HG03280 (cell line): ENCODE data around the gene HLA-G.
"Not testable (repeated sequence)": the region's sequence is repeated elsewhere in the genome, so short reads cannot be mapped to it uniquely, and the experiment has no call there.

Experiments
- ATAC-seq: cut with Tn5 transposase; IDR thresholded peaks from one replicate; pipeline ENCODE4 v1.9.1; 2021; ENCODE audit warnings: mild to moderate bottlenecking, moderate library complexity; ENCODE audit not compliant: unreplicated experiment

Gene HLA-G

DNA sequence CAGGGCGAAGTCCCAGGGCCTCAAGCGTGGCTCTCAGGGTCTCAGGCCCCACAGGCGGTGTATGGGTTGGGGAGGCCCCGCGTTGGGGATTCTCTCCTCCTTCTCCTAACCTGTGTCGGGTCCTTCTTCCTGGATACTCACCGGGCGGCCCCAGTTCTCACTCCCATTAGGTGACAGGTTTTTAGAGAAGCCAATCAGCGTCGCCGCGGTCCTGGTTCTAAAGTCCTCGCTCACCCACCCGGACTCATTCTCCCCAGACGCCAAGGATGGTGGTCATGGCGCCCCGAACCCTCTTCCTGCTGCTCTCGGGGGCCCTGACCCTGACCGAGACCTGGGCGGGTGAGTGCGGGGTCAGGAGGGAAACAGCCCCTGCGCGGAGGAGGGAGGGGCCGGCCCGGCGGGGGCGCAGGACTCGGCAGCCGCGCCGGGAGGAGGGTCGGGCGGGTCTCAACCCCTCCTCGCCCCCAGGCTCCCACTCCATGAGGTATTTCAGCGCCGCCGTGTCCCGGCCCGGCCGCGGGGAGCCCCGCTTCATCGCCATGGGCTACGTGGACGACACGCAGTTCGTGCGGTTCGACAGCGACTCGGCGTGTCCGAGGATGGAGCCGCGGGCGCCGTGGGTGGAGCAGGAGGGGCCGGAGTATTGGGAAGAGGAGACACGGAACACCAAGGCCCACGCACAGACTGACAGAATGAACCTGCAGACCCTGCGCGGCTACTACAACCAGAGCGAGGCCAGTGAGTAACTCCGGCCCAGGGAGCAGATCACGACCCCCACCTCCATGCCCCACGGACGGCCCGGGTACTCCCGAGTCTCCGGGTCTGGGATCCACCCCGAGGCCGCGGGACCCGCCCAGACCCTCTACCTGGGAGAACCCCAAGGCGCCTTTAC, at the start of gene HLA-G:
TSS of gene HLA-G (plus strand) at position 247 of the 892 bp plus-strand sequence. CDS start at position 267, 20 bp downstream.
- ATAC-seq, result no peak

DNA sequence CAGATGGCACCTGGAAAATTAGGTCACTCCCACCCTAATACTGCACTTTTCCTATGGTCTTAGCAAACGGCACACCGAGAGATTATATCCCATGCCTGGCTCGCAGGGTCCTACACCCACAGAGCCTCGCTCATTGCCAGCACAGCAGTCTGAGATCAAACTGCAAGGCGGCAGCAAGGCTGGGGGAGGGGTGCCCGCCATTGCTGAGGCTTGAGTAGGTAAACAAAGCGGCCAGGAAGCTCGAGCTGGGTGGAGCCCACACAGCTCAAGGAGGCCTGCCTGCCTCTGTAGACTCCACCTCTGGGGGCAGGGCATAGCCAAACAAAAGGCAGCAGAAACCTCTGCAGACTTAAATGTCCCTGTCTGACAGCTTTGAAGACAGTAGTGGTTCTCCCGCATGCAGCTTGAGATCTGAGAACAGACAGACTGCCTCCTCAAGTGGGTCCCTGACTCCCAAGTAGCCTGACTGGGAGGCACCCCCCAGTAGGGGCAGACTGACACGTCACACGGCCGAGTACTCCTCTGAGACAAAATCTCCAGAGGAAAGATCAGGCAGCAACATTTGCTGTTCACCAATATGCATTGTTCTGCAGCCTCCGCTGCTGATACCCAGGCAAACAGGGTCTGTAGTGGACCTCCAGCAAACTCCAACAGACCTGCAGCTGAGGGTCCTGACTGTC, 47.5 kb upstream of the HLA-G start:
- not testable (repeated sequence) for ATAC-seq

DNA sequence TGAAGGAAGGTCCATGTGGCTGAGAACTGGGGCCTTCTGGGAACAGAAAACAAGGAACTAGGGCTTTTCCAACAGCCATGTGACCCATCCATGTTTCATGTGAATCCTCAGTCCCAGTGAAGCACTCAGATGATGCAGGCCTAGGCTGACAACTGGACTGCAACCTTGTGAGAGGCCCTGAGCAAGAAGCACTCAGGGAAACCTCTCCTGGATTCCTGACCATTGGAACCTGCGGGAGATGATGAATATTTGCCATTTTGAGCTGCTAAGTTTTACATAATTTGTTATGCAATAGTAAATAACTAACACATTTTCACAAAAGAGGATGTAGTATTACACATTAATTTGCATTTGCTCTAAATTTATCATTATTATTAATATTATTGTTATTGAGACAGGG, 38.4 kb upstream of the HLA-G start:
- no peak for ATAC-seq

DNA sequence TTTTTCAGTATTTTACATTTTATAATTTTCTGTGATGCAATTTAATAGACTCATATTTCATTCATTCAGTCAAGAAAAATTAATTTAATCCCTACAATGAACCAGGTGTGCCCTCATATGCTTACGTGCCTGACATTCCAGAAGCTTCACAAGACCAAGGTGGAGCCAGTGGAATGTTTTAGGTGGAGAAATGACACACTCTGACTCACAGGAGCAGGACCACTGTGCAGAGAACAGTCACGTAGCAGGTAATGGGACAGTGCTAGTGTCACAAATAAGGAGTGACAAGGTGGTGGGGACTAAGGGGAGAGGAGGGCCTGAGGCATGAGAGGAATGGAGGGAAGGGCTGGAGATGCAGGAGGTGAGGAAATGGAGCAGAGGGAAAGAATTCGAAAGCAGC, 37.0 kb upstream of the HLA-G start:
- ATAC-seq, result no peak

DNA sequence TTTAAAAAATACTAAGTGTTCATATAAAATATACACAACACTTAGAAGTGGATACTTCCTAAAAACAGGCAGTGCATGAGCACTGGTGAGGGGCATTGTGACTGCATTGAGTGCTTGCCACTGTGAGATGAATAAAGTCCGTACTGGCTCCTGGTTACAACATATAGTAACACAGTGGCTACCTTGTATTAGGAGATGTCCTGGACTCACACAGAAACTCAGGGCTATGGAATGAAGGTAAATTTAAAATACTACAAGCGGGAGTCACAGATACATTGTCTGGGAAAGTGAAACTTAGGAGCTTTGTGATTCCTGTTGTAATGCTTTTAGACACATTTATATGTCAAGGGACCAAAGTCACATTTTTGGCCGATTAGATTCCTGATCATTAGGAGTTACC, 36.5 kb upstream of the HLA-G start:
- ATAC-seq, result no peak

DNA sequence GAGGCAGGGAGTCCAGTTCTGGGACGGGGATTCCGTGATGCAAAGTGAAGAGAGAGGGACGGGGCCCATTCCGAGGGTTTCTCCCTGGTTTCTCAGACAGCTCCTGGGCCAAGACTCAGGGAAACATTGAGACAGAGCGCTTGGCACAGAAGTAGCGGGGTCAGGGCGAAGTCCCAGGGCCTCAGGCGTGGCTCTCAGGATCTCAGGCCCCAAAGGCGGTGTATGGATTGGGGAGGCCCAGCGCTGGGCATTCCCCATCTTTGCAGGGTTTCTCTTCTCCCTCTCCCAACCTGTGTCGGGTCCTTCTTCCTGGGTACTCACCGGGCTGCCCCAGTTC, 35.9 kb upstream of the HLA-G start:
- no peak for ATAC-seq

DNA sequence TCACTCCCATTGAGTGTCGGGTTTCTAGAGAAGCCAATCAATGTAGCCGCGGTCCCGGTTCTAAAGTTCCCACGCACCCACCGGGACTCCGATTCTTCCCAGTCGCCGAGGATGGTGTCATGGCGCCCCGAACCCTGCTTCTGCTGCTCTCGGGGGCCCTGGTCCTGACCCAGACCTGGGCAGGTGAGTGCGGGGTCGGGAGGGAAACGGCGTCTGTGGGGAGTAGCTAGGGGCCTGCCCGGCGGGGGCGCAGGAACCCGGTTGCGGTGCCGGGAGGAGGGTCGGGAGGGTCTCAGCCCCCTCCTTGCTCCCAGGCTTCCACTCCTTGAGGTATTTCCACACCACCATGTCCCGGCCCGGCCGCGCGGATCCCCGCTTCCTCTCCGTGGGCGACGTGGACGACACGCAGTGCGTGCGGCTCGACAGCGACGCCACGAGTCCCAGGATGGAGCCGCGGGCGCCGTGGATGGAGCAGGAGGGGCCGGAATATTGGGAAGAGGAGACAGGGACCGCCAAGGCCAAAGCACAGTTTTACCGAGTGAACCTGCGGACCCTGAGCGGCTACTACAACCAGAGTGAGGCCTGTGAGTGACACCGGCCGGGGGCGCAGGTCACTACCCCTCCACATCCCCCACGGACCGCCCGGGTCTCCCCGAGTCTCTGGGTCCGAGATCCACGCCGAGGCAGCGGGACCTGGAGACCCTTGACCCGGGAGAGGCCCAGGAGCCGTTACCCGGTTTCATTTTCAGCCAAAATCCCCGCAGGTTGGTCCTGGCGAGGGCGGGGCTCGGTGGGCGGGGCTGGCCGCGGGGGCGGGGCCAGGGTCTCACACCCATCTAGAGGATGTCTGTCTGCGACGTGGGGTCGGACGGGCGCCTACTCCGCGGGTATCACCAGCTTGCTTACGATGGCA, 35.2 kb upstream of the HLA-G start:
- peak; percentile 52 for ATAC-seq

DNA sequence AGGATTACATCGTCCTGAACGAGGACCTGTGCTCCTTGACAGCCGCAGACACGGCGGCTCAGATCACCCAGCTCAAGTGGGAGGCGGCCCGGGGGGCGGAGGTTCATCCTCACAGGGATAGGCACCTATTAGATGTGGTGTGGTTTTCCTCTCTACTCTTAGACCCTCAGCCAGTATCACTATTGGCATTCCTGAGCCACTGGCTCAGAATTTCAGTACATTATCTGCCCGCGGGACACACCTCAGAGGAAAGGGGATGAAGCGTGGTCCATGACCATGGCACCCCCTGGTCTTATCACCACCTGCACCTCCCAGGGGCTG, 34.6 kb upstream of the HLA-G start:
- ATAC-seq, result peak; percentile 9

DNA sequence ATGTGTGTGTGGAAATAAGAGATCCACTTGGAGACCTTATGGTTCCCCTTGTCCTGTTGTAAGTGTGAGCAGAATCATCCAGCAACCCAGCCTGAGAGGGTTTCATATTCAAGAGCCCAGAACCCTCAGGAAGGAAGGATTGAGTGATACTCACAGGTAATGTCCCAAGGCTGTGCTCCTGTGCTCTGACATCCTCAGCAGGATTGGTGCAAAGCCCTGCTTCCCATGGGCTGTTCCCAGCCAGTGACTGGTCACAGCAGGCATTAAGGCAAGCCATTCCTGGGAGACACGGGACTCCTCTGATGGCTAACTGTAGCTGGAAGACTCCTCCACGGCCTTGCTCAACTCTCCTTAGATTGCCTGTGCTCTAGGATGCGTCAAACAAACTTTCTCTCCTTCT, 33.8 kb upstream of the HLA-G start:
- no peak for ATAC-seq

DNA sequence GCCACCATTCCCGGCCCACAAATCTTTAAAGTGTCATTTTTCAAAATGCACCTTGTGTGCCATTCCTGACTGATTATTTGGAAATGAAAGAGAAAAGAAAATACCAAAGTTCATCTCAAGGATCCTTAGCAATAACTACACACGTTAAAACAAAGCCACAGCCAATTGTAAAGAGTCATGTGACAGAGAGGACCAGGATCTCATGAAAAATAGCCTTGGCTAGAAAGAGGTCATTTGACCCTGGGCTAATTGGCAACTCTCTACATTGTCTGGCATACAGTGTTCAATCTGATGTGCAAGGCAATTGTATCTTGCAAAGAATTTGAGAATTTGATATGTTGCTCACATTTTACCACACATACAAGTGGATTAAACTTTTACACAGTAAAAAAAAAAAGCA, 31.6 kb upstream of the HLA-G start:
- no peak for ATAC-seq

DNA sequence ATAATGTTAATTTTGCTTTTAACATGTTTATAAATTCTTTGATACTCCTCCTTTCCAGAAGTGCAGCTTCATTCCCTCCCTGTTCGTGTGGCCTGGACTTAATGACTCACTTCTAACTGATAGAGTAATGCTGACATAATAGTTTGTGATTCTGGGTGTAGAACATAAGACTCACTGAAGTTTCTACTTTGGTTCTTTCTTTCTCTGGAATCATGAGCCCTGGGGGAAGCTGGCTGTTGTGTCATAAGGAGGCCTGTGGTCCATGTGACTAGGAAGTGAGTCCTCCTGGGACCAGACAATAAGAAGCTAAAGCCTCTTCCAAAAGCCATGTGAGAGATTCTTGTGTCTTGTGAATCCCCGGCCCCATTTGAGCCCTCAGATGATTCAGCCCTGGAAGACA, 30.5 kb upstream of the HLA-G start:
- ATAC-seq, result no peak

DNA sequence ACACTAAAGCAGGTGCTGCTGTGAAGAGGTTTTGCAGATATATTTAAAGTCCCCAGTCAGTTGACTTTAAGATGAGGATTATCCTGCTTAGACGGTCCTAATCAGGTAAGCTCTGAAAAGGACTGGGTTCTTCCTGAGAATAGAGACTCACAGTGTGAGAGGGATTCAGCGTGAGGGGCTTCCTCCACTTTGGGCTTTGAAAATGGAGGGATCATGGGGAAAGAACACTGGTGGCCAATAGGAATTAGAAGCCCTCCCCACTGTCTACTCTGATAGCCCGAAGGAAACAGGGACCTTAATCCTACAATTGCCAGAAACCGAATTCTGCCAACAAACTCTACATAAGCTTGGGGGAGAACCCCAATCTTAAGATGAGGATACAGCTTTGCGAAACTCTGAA, 29.7 kb upstream of the HLA-G start:
- no peak for ATAC-seq

DNA sequence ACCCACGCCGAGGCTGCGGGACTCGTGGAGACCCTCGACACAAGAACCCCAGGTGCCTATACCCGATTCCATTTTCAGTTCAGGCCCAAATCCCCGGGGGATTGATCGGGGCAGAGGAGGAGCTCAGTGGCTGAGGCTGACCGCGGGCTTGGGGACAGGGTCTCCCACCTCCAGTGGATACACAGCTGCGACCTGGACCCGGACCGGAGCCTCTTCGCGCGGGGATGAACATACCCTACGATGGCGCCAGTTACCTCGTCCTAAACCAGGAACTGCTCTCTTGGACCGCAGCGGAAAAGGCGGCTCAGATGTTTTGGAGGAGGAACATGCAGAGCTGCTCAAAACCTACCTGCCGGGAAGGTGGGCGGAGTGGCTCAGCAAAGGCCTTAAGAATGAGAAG, 27.4 kb upstream of the HLA-G start:
- no peak for ATAC-seq

DNA sequence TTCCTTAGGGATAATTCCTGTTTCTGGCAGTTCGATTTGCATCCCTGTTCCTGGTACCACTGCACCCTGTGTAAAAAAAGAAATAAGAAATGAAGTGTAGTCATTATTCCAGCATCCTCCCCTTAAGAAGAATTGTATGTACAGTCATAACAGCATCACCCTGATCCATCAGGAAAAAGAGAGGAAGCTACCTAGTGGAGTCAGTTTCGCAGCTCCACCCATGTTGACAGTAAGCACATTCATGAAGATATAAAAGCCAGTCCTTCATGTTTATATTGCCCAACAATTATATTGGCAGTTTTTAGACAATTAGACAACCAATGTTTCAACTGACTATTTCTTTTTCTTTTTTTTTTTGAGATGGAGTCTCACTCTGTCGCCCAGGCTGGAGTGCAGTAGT, 21.2 kb upstream of the HLA-G start:
- no peak for ATAC-seq

DNA sequence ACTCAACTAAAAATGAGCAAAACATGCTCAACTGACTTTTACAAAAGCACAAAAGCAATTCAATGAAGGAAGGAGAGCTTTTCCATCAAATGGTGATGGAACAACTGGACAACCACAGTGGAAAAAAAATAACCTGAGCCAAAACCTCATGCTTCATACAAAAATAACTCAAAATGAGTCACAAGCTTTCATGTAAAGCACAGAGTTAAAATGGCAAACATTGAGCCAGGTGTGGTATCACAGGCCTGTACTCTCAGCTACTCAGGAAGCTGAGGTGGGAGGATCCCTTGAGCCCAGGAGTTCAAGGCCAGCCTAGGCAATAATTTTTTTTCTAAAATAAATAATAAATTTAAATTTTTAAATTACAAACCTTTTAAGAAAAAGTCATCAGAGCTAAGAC, 18.4 kb upstream of the HLA-G start:
- no peak for ATAC-seq

DNA sequence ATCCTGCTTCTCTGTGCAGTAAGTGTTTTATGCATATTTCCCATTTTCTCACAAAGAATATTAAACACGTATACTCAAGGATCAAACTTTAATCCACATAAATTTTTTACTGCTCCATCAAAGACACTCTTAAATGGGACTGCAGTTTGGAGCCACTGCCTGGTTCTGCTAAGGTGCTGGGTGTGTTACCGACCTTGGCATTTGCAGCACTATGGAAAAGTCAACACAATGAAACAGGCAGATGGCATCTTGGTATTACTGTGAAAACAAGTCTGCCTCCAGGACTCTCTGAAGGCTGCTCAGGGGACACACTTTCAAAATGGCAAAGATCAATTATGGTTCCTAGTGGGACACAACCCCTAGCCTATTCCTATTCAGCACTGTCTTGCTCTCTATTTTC, 17.3 kb upstream of the HLA-G start:
- no peak for ATAC-seq

DNA sequence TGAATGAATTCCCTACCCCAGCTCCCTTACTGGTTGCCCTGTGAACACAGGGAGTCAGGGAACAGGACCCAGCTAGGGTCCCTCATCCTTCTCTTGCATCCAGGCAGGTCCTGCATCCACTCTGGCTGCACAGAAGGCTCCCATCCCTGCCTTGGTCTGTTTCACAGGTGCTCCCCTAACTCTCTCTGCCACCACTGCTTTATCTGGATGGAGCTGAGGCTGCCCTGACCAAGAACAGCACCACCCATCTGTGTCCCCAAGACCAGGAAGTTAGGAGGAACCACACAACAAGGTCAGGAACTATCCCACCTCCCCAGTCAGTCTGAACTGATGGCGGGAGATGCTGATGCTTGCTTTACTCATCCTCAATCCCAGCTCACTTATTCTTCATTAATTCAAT, 16.2 kb upstream of the HLA-G start:
- ATAC-seq, result no peak

DNA sequence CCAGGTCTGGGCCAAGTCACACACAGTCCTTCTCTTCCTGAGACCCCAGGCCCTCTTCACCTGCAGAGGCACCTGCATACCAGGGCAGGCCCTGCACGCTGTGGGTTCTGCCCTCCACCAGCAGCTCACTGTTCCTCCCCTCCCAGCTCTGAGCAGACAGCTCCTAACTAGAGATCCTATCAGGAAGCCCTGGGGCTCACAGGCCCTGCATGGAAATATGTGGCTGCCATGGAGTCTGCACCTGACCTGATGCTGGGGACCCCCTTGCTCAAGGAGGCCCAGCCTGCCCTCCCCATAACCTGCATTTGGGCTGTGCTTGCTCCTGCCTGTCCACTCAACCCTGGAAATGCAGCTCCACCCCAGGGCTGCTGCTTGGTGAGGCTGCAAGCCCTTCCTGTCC, 14.6 kb upstream of the HLA-G start:
- ATAC-seq, result no peak

DNA sequence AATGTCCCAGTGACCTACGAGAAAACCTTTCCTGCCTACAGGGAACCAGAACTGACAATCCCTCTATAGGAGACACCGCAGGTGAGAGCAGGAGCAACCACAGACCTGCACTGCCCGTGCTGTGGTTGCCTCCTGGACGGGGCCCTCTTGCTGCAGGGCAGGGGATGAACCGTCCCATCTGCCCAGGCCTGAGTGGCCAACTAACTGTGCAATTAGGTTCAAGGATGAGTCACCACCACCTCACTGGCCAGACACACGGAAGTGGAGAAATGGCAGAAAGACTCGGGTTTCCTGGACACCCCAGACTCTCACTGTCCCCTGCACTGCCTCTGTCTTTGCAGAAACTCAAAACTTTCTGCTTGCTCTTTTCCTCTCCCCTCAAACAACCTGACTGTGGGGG, 13.8 kb upstream of the HLA-G start:
- ATAC-seq, result no peak

DNA sequence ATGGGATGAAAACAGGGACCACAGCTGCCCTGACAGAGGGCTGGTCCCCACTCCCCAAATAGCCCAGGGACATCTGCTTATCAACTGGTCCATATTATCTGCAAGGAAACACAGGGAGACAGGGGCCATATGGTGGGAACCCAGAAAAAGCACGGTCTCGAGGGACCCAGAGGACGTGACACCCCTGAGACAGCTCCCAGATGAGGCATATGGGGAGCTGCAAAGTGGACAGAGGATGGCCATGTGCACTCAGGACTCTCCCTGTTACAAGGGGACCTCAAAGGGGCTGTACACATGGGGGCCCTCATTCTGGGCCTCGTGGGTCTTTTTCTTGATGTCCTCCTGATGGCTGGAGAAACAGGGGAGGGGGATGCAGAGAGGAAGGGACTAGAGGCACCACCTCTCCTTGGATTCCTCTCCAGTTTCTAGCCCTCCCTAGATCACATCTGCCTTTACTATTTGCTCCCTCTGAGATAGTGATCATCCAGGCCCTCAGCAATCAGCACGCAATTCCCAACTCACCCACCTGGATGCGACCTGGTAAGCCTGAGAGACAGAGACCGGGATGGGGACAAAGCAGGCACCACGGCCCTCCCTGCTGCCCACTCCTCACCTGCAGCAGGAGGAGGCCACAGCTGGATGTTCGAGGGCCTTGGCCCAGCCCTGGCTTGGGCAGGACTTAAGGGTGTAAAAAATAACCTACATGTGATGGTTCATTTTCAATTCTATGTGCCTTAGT, 13.1 kb upstream of the HLA-G start:
- ATAC-seq, result no peak
